IgD-negative memory B cell (primary cell): ENCODE measurements around the gene LPXN. TPM values are rescaled to one million over a fixed set of nuclear protein-coding genes. Genes with fewer than 3 reads are reported as not detected.
"Not testable (repeated sequence)": the region's sequence is repeated elsewhere in the genome, so short reads cannot be mapped to it uniquely, and the experiment has no call there.

Experiments used
- H3K27ac Mint-ChIP-seq, 3 donors: one replicate each; pipeline ENCODE4 v1.8.0; 2020 to 2022; ENCODE audit warnings: mild to moderate bottlenecking in 3 of 3, mixed read lengths in 3 of 3, moderate library complexity in 1 of 3
- H3K27me3 Mint-ChIP-seq: one replicate; pipeline ENCODE4 v1.8.0; 2021; ENCODE audit warnings: mixed read lengths
- H3K36me3 Mint-ChIP-seq: one replicate; pipeline ENCODE4 v1.8.0; 2020; ENCODE audit warnings: mild to moderate bottlenecking, mixed read lengths
- H3K4me1 Mint-ChIP-seq, 3 donors: one replicate each; pipeline ENCODE4 v1.8.0; 2020 to 2022; ENCODE audit warnings: mixed read lengths in 3 of 3, mild to moderate bottlenecking in 1 of 3
- H3K4me3 Mint-ChIP-seq, 4 donors: one replicate each; pipeline ENCODE4 v1.8.0; 2020 to 2022; ENCODE audit warnings: mild to moderate bottlenecking in 4 of 4, mixed read lengths in 4 of 4, moderate library complexity in 3 of 4
- H3K9me3 Mint-ChIP-seq, 3 donors: one replicate each; pipeline ENCODE4 v1.8.0; 2020 to 2021; ENCODE audit warnings: mixed read lengths in 3 of 3, mild to moderate bottlenecking in 1 of 3
- polyA plus RNA-seq: library from polyadenylated mRNA; unstranded; fragments of 300-500 nt; fragmentation: Illumina TruSeq; gene quantifications from one replicate; pipeline ENCODE4 v1.2.3, GENCODE V29; 2021

Gene LPXN
- polyA plus RNA-seq, 1 donor from 2014 or later, result 141 TPM

GRCh38 chr11:58572906-58573305, 2.8 kb downstream of the LPXN start:
- H3K9me3 Mint-ChIP-seq, H3K27me3 Mint-ChIP-seq, H3K36me3 Mint-ChIP-seq: not testable (repeated sequence)
- Mint-ChIP-seq H3K4me3 (peak overlapping the region; percentile 90 to 98 (median 94)), H3K27ac (peak overlapping the region; percentile 99 to 100 (median 99)), H3K4me1 (peaks cover 35 to 56% (median 50%) of the 10 kb centered on the region in 3 donors)

GRCh38 chr11:58567889-58568512, 7.7 kb downstream of the LPXN start:
- H3K36me3 Mint-ChIP-seq, result peaks cover 7% of the 10 kb centered on the region
- H3K27ac Mint-ChIP-seq, result peak overlapping the region in 2 of 3 donors; percentile 3 to 90
- no peaks in the 10 kb centered on the region for H3K27me3 Mint-ChIP-seq
- no peaks in the 10 kb centered on the region for H3K9me3 Mint-ChIP-seq
- H3K4me3 Mint-ChIP-seq, result peak overlapping the region in 2 of 4 donors; percentile 1 to 55
- H3K4me1 Mint-ChIP-seq, result peaks cover 24 to 36% (median 31%) of the 10 kb centered on the region in 3 donors

GRCh38 chr11:58564231-58564630, 11.4 kb downstream of the LPXN start:
- Mint-ChIP-seq H3K9me3 (no peaks in the 10 kb centered on the region), H3K4me1 (peaks cover 39 to 43% (median 42%) of the 10 kb centered on the region in 3 donors), H3K36me3 (peaks cover 5% of the 10 kb centered on the region), H3K4me3 (no peak overlapping the region), H3K27me3 (no peaks in the 10 kb centered on the region), H3K27ac (no peak overlapping the region)

GRCh38 chr11:58562375-58562800, 13.3 kb downstream of the LPXN start:
- Mint-ChIP-seq H3K27me3 (no peaks in the 10 kb centered on the region), H3K9me3 (no peaks in the 10 kb centered on the region), H3K36me3 (peaks cover 7% of the 10 kb centered on the region), H3K4me3 (peak overlapping the region in 1 of 4 donors; percentile 47), H3K4me1 (peaks cover 29 to 33% (median 30%) of the 10 kb centered on the region in 3 donors), H3K27ac (peak overlapping the region in 2 of 3 donors; percentile 17 to 76)

- Mint-ChIP-seq H3K27me3 (no peaks in the 10 kb centered on the region), H3K4me1 (peaks cover 29 to 36% (median 34%) of the 10 kb centered on the region in 3 donors), H3K27ac (peak overlapping the region in 1 of 3 donors; percentile 80), H3K4me3 (no peak overlapping the region), H3K36me3 (peaks cover 7% of the 10 kb centered on the region), H3K9me3 (no peaks in the 10 kb centered on the region)
Measured at GRCh38 chr11:58561394-58562098, 14.1 kb downstream of the LPXN start.

- Mint-ChIP-seq H3K36me3 (peaks cover 7% of the 10 kb centered on the region), H3K27me3 (no peaks in the 10 kb centered on the region), H3K9me3 (no peaks in the 10 kb centered on the region), H3K4me3 (no peak overlapping the region), H3K27ac (peak overlapping the region in 1 of 3 donors; percentile 80), H3K4me1 (peaks cover 29 to 36% (median 34%) of the 10 kb centered on the region in 3 donors)
Measured at GRCh38 chr11:58560842-58561241, 14.8 kb downstream of the LPXN start.

DNA sequence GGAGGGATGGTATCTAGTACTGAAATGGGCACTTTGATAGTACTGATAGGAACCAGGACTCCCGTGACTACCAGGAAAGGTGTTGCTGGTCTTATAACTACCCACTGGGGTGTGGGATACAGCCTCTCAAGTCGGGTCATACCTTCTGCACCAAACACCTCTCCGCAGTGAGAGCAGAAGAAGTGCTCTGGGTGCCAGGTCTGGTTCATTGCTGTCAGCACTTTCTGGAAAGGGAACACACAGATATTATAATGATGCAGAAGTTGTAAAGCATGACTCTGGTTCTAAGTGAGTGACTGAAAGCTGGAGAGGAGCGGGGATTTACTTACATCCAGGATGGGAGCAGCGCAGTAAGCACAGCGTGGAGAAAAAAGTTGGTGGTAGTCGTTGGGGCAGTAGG, 26.0 kb downstream of the LPXN start:
- Mint-ChIP-seq H3K9me3 (no peaks in the 10 kb centered on the region), H3K27me3 (no peaks in the 10 kb centered on the region), H3K36me3 (peaks cover 26% of the 10 kb centered on the region), H3K4me3 (no peak overlapping the region), H3K4me1 (peaks cover 0 to 2% (median 0%) of the 10 kb centered on the region in 3 donors), H3K27ac (no peak overlapping the region)

DNA sequence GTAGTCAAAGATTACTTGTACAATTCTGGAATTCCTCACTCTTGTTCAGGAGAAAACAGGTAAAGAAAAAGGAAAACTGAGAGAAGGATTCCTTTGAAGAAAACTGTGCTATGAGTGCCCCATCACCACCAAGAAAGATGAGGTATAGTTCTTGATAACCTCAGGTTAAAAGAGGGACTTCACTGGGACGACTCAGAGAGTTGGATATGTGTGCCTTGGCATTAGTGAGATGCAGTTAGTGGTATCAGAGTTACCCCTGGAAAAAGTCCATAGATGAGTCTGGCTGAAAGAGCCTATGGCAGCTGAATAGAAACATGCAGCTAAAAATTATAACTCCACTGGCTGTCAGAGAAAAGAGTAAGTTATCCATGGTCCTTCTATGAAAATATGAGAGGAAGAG, 28.8 kb downstream of the LPXN start:
- Mint-ChIP-seq H3K4me1 (peaks cover 0 to 5% (median 3%) of the 10 kb centered on the region in 3 donors), H3K4me3 (no peak overlapping the region), H3K27me3 (no peaks in the 10 kb centered on the region), H3K27ac (peak overlapping the region in 1 of 3 donors; percentile 14), H3K9me3 (no peaks in the 10 kb centered on the region), H3K36me3 (peaks cover 21% of the 10 kb centered on the region)

GRCh38 chr11:58531865-58532341, 43.8 kb downstream of the LPXN start:
- Mint-ChIP-seq H3K4me1 (peaks cover 26 to 35% (median 29%) of the 10 kb centered on the region in 3 donors), H3K27ac (no peak overlapping the region), H3K27me3 (no peaks in the 10 kb centered on the region), H3K9me3 (peaks cover 0 to 3% (median 0%) of the 10 kb centered on the region in 3 donors), H3K36me3 (peaks cover 7% of the 10 kb centered on the region), H3K4me3 (no peak overlapping the region)

GRCh38 chr11:58530236-58530635, 45.4 kb downstream of the LPXN start:
- peak overlapping the region in 2 of 4 donors; percentile 60 to 66 for H3K4me3 Mint-ChIP-seq
- H3K4me1 Mint-ChIP-seq, result peaks cover 23 to 38% (median 28%) of the 10 kb centered on the region in 3 donors
- H3K27ac Mint-ChIP-seq, result peak overlapping the region in 2 of 3 donors; percentile 53 to 93
- peaks cover 4% of the 10 kb centered on the region for H3K36me3 Mint-ChIP-seq
- no peaks in the 10 kb centered on the region for H3K27me3 Mint-ChIP-seq
- H3K9me3 Mint-ChIP-seq, result peaks cover 0 to 1% (median 0%) of the 10 kb centered on the region in 3 donors

DNA sequence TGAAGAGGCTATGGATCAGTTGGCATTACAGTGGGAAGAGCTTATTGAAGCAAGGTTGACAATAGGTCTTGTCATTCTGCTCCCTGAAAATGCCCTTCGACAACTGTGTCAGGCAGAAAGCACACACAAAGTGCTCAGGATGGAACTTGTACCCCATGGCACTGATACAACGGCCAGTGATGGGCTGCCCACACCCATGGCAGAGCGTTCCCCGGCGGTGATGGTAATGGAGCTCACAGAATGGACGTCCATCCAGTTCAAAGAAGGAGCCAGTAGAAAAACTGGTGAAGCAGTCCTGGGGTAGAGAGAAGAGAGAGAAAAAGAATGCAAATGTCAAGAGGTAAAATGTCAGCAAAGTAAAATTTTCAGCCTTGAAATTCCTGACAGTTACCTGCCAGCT, 48.2 kb downstream of the LPXN start:
- Mint-ChIP-seq H3K4me1 (peaks cover 27 to 38% (median 33%) of the 10 kb centered on the region in 3 donors), H3K27ac (peak overlapping the region in 1 of 3 donors; percentile 5), H3K4me3 (peak overlapping the region in 1 of 4 donors; percentile 15), H3K27me3 (no peaks in the 10 kb centered on the region), H3K36me3 (peaks cover 2% of the 10 kb centered on the region), H3K9me3 (no peaks in the 10 kb centered on the region)

- Mint-ChIP-seq H3K36me3 (peaks cover 2% of the 10 kb centered on the region), H3K4me1 (peaks cover 27 to 38% (median 33%) of the 10 kb centered on the region in 3 donors), H3K27me3 (no peaks in the 10 kb centered on the region), H3K27ac (peak overlapping the region in 2 of 3 donors; percentile 5 to 80), H3K9me3 (no peaks in the 10 kb centered on the region), H3K4me3 (peak overlapping the region in 1 of 4 donors; percentile 15)
Measured at GRCh38 chr11:58526721-58527120, 48.9 kb downstream of the LPXN start.

DNA sequence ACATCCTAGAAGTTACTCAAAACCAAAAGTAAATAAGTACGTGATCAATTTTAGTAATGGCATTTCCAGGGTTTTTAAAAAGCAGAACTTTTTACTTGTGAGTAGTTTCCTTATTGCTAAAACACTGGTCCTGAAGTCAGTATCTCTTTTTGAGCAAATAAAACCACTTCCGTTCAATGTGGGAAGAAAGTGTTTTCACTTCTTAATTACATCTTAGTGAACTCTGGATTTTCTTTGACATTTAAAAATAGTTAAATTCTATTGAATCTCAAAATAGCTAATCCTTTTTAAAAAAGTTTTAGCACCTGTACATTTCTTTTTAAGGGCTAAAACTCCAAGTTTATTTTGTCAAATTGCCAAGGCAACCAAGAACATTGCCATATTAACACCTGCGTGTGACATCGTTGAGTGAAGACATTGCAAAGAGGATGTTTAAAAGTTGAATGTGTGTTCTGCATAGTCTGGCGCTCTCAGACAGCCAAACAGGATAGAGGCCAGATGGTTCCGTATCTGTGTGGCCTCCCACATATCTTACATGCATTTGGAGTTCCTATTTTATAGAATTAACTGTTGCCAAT, 50.5 kb downstream of the LPXN start:
- H3K27me3 Mint-ChIP-seq, result no peaks in the 10 kb centered on the region
- H3K4me1 Mint-ChIP-seq, result peaks cover 18 to 26% (median 24%) of the 10 kb centered on the region in 3 donors
- peak overlapping the region; percentile 80 to 97 (median 83) for H3K27ac Mint-ChIP-seq
- H3K4me3 Mint-ChIP-seq, result peak overlapping the region; percentile 41 to 86 (median 78)
- peaks cover 2% of the 10 kb centered on the region for H3K36me3 Mint-ChIP-seq
- H3K9me3 Mint-ChIP-seq, result no peaks in the 10 kb centered on the region

- no peaks in the 10 kb centered on the region for H3K27me3 Mint-ChIP-seq
Measured at GRCh38 chr11:58524232-58525036, 51.2 kb downstream of the LPXN start.

More at GRCh38 chr11:58524232-58525036, 51.2 kb downstream of the LPXN start:
- peak overlapping the region; percentile 41 to 86 (median 78) for H3K4me3 Mint-ChIP-seq
- peaks cover 2% of the 10 kb centered on the region for H3K36me3 Mint-ChIP-seq
- peak overlapping the region; percentile 80 to 97 (median 83) for H3K27ac Mint-ChIP-seq
- no peaks in the 10 kb centered on the region for H3K9me3 Mint-ChIP-seq
- peaks cover 16 to 24% (median 22%) of the 10 kb centered on the region in 3 donors for H3K4me1 Mint-ChIP-seq
